Measurements from ENCODE around the gene OLFML2A. TPM values are rescaled to one million over a fixed set of nuclear protein-coding genes. Genes with fewer than 3 reads are reported as not detected.
"Not testable (repeated sequence)": the region's sequence is repeated elsewhere in the genome, so short reads cannot be mapped to it uniquely, and the experiment has no call there.

The OLFML2A gene
- total RNA-seq = 100 to 1,000 TPM in 2 of 4 donors, 10 to 100 TPM in 2; 44.7 to 328 (median 169) TPM

DNA sequence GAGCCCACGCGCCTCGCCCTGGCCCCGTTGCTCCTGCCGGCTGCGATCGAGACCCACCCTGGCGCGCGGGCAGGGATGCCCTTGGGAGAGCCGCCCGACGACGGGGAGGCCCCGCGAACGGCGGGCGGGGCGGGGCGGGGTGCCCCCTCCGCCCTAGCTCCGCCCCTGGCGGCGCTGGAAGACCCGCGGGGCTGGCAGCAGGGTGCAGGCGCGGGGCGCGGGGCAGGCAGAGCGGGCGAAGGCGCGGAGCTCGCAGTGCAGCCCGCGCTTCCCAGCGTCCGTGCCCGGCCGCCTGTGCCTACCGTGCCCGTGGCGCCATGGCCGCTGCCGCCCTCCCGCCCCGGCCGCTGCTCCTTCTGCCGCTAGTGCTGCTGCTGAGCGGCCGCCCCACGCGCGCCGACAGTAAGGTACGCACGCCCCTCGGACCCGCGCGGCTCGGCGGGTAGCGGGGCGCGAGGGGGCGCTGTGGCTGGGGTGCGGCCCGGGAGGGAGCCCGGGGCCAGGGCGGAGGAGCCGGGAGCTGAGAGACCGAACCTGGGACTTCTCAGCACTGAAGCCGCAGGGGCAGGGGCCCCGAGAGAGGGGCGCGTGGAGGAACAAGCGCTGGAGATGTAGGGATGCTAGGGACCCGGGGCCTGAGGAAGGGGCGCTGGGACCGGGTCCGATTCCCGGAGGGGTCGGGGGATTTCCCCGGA, at the start of gene OLFML2A:
OLFML2A (plus strand) TSS at position 180 of the 695 bp plus-strand sequence; CDS start at position 318, 138 bp downstream.
- TF ChIP-seq, protein P1, sequence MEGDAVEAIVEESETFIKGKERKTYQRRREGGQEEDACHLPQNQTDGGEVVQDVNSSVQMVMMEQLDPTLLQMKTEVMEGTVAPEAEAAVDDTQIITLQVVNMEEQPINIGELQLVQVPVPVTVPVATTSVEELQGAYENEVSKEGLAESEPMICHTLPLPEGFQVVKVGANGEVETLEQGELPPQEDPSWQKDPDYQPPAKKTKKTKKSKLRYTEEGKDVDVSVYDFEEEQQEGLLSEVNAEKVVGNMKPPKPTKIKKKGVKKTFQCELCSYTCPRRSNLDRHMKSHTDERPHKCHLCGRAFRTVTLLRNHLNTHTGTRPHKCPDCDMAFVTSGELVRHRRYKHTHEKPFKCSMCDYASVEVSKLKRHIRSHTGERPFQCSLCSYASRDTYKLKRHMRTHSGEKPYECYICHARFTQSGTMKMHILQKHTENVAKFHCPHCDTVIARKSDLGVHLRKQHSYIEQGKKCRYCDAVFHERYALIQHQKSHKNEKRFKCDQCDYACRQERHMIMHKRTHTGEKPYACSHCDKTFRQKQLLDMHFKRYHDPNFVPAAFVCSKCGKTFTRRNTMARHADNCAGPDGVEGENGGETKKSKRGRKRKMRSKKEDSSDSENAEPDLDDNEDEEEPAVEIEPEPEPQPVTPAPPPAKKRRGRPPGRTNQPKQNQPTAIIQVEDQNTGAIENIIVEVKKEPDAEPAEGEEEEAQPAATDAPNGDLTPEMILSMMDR (IDR thresholded peaks at IDR 0.05) = peak in 4 of 5 experiments; percentile 23 to 77 (median 68)
- TF ChIP-seq EP300 (IDR thresholded peaks at IDR 0.05) = no peak
- TF ChIP-seq POLR2A (IDR thresholded peaks at IDR 0.05) = no peak
- 1 to 3% methylated on average over 36 to 84 of the region's 87 CpGs for WGBS, 2 donors
- H3K27ac ChIP-seq = peak within 1 kb of the TSS; percentile 67 to 90 (median 83)
- DNase-seq (ENCODE audit: low spot score in 2 of 2) = no peak
- no peaks in the 10 kb centered on the region for H3K36me3 ChIP-seq
- no peaks in the 10 kb centered on the region for H3K9me3 ChIP-seq
- H3K27me3 ChIP-seq = no peaks in the 10 kb centered on the region
- H3K4me1 ChIP-seq = peaks cover 5 to 74% (median 22%) of the 10 kb centered on the region in 4 donors
- peak within 1 kb of the TSS; percentile 40 to 70 (median 63) for H3K4me3 ChIP-seq

DNA sequence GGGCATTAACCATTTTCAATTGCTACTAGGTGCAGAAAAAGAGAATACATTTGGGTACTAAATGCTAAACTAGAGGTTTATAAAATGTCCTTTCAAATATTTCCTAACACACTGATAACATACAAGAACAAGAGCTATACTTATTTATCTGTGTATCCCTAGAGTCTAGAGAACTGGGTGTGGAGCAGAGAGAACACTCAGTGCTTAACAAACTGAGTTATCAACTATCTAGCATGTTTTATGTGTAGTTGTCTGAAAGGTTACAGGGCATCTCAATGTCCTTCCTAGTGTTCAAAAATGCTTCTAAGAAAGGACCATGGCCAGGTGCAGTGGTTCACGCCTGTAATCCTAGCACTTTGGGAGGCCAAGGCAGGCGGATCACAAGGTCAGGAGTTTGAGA, 46.2 kb upstream of the OLFML2A start:
- 83 to 90% methylated on average over 2 of the region's 2 CpGs for WGBS, 2 donors
- H3K27me3 ChIP-seq = no peaks in the 10 kb centered on the region
- no peaks in the 10 kb centered on the region for H3K36me3 ChIP-seq
- peak overlapping the region in 1 of 4 donors; percentile 44 for H3K27ac ChIP-seq
- TF ChIP-seq EP300 (IDR thresholded peaks at IDR 0.05) (no peak), POLR2A (IDR thresholded peaks at IDR 0.05) (no peak)
- TF ChIP-seq, protein P1 (IDR thresholded peaks at IDR 0.05) = no peak
- no peaks in the 10 kb centered on the region for H3K9me3 ChIP-seq
- peaks cover 0 to 11% (median 0%) of the 10 kb centered on the region in 4 donors for H3K4me1 ChIP-seq
- no peak overlapping the region for H3K4me3 ChIP-seq
- DNase-seq (ENCODE audit: low spot score in 2 of 2) = no peak

DNA sequence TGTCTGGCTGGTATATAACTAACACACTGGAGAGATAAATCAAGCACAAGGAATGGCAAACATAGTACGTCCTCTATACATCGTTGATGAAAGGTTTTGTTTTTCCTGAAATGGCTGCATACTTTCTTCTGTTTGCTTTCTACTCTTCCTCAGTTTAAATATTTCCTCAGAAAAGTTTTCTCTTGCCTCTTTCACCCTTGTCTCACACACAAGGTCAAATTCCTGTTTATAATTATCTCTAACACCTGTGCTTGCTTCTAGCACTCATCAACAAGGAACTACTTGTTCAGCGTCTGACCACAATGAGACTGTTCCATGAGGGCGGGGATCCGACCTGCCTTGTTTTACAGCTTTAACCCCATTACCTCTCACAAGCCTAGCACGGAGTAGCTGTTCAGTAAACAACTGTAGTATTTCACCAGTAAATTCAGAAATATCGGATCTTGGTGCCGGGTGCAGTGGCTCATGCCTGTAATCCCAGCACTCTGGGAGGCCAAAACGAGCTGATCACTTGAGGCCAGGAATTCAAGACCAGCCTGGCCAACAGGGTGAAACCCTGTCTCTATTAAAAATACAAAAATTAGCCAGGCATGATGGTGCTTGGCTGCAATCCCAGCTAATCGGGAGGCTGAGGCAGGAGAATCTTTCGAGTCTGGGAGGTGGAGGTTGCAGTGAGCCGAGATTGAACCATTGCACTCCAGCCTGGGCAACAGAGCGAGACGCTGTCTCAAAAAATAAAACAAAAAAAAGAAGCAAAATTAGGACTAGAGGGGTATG, 42.8 kb upstream of the OLFML2A start:
- 75 to 77% methylated on average over 14 of the region's 14 CpGs for WGBS, 2 donors
- H3K4me3 ChIP-seq = no peak overlapping the region
- H3K27me3 ChIP-seq = no peaks in the 10 kb centered on the region
- peak overlapping the region in 2 of 4 donors; percentile 15 to 38 for H3K27ac ChIP-seq
- no peaks in the 10 kb centered on the region for H3K9me3 ChIP-seq
- TF ChIP-seq, protein P1 (IDR thresholded peaks at IDR 0.05) = no peak
- TF ChIP-seq EP300 (IDR thresholded peaks at IDR 0.05) (no peak), POLR2A (IDR thresholded peaks at IDR 0.05) (no peak)
- H3K36me3 ChIP-seq = no peaks in the 10 kb centered on the region
- no peak for DNase-seq (ENCODE audit: low spot score in 2 of 2)
- H3K4me1 ChIP-seq = peaks cover 0 to 11% (median 0%) of the 10 kb centered on the region in 4 donors

DNA sequence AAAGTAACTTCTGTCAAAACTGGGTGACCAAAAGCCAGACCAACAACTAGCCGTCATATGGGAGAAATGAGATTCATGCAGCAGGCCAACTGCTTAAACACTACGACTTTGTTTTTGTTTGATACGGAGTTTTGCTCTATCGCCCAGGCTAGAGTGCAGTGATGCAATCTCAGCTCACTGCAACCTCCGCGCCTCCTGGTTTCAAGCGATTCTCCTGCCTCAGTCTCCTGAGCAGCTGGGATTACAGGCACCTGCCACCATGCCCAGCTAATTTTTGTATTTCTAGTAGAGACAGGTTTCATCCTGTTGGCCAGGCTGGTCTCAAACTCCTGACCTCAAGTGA, 42.2 kb upstream of the OLFML2A start:
- not testable (repeated sequence) for H3K36me3 ChIP-seq; H3K27me3 ChIP-seq; H3K4me3 ChIP-seq; DNase-seq (ENCODE audit: low spot score in 2 of 2); H3K9me3 ChIP-seq
- H3K27ac ChIP-seq = peak overlapping the region in 2 of 4 donors; percentile 11 to 38
- 65 to 69% methylated on average over 7 of the region's 7 CpGs for WGBS, 2 donors
- H3K4me1 ChIP-seq = peaks cover 0 to 11% (median 0%) of the 10 kb centered on the region in 4 donors

DNA sequence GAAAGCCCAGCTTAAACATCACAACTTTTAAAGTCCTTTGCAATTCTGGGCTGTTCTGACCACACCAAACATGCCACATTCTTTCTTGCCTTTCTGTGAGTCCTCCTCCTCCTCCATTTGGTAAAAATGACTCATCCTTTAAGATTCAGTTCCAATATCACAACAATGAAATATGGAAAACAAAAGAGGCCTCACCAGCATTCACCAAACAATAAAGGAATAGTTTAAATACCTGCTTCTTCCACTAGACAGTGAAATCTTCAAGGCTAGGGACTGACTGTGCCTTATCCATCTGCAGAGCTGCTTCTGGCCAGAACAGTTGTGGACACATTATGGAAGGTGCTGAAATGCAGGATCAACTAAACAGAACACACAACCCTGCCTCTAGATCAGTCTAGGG, 41.8 kb upstream of the OLFML2A start:
- H3K36me3 ChIP-seq = no peaks in the 10 kb centered on the region
- no peaks in the 10 kb centered on the region for H3K9me3 ChIP-seq
- no peak for TF ChIP-seq EP300 (IDR thresholded peaks at IDR 0.05)
- TF ChIP-seq POLR2A (IDR thresholded peaks at IDR 0.05) = no peak
- TF ChIP-seq, protein P1 (IDR thresholded peaks at IDR 0.05) = no peak
- H3K27me3 ChIP-seq = no peaks in the 10 kb centered on the region
- no peak for DNase-seq (ENCODE audit: low spot score in 2 of 2)
- H3K4me1 ChIP-seq = peaks cover 0 to 11% (median 0%) of the 10 kb centered on the region in 4 donors
- H3K27ac ChIP-seq = peak overlapping the region in 2 of 4 donors; percentile 11 to 38
- H3K4me3 ChIP-seq = no peak overlapping the region

DNA sequence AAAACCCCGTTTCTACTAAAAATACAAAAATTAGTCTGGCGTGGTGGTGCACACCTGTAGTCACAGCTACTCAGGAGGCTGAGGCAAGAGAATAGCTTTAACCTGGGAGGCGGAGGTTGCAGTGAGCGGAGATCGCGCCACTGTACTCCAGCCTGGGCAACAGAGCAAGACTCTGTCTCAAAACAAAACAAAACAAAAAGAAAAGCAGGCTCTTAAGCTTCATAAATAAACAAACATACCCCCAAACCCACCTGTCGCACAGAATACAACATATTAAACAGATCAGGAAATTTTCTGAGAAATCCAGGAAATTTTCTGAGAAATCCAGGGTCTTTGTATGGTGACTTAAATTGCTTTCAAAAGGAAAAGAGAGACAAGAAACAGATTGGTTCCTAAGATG, 38.9 kb upstream of the OLFML2A start:
- not testable (repeated sequence) for H3K27ac ChIP-seq; H3K9me3 ChIP-seq; H3K4me3 ChIP-seq; H3K36me3 ChIP-seq; DNase-seq (ENCODE audit: low spot score in 2 of 2); H3K27me3 ChIP-seq
- 91 to 95% methylated on average over 7 of the region's 7 CpGs for WGBS, 2 donors
- peaks cover 0 to 15% (median 0%) of the 10 kb centered on the region in 4 donors for H3K4me1 ChIP-seq
